HEK293 (cell line): ENCODE data around the gene CCZ1B.
"Not testable (repeated sequence)": the region's sequence is repeated elsewhere in the genome, so short reads cannot be mapped to it uniquely, and the experiment has no call there.

Source experiments
- TCF7L2 ChIP-seq: IDR thresholded peaks from 2 replicates; pipeline ENCODE4 v1.6.1; 2011; ENCODE audit warnings: low read depth, mild to moderate bottlenecking, inconsistent platforms, low read length, moderate library complexity, borderline replicate concordance
- ZNF169 ChIP-seq: fragments of 450-650 bp; formaldehyde crosslinking; IDR thresholded peaks from 2 replicates; pipeline ENCODE4 v1.5.1; 2016; ENCODE audit warnings: missing biosample characterization, missing genetic modification characterization
- ZNF211 ChIP-seq: fragments of 450-650 bp; formaldehyde crosslinking; IDR thresholded peaks from 2 replicates; pipeline ENCODE4 v1.5.1; 2016; ENCODE audit warnings: low read depth, missing biosample characterization, missing genetic modification characterization
- TF ChIP-seq, protein P1 (sequence below): fragments of 450-650 bp; formaldehyde crosslinking; IDR thresholded peaks from 2 replicates; pipeline ENCODE4 v1.5.1; 2016; ENCODE audit warnings: missing biosample characterization, missing genetic modification characterization

- not testable (repeated sequence) for TF ChIP-seq TCF7L2; ZNF211; ZNF169 (tag by site-specific recombination)
- TF ChIP-seq, protein P1, sequence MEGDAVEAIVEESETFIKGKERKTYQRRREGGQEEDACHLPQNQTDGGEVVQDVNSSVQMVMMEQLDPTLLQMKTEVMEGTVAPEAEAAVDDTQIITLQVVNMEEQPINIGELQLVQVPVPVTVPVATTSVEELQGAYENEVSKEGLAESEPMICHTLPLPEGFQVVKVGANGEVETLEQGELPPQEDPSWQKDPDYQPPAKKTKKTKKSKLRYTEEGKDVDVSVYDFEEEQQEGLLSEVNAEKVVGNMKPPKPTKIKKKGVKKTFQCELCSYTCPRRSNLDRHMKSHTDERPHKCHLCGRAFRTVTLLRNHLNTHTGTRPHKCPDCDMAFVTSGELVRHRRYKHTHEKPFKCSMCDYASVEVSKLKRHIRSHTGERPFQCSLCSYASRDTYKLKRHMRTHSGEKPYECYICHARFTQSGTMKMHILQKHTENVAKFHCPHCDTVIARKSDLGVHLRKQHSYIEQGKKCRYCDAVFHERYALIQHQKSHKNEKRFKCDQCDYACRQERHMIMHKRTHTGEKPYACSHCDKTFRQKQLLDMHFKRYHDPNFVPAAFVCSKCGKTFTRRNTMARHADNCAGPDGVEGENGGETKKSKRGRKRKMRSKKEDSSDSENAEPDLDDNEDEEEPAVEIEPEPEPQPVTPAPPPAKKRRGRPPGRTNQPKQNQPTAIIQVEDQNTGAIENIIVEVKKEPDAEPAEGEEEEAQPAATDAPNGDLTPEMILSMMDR (tag by site-specific recombination), result not testable (repeated sequence)
Observed at GRCh38 chr7:6826151-6826550, at the start of gene CCZ1B.
